GM10266 (cell line): ENCODE results near the gene GALNTL6.

Experiments used
- DNase-seq: peaks from one replicate; pipeline ENCODE4 v3.0.0; 2012; ENCODE audit errors: extremely low spot score
- TF ChIP-seq, protein P1 (sequence below): IDR thresholded peaks from 2 replicates; pipeline ENCODE4 v1.5.1; 2012; ENCODE audit warnings: mild to moderate bottlenecking, low read depth; ENCODE audit not compliant: control insufficient read depth, insufficient read depth; ENCODE audit errors: missing control alignments

Gene GALNTL6

DNA sequence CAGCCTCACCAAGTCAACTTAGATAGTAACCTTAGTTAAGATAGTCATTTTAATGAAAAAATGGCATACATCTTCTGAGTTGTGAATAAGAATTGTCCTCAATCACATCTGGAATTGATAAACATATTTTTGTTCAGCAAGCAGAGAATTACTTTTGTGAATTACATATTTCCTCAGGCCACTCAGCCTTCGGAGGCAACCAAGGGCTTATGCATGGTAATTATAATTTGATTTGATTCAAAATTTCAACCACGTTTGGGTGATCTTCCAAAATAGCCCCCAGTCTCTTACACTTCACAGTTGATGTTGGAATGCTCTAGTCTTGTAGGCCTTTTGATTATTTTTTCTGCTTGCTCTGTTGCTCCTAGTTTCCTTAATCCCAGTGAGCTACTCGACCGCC, 63.4 kb downstream of the GALNTL6 start:
- no peak for DNase-seq
- TF ChIP-seq, protein P1, sequence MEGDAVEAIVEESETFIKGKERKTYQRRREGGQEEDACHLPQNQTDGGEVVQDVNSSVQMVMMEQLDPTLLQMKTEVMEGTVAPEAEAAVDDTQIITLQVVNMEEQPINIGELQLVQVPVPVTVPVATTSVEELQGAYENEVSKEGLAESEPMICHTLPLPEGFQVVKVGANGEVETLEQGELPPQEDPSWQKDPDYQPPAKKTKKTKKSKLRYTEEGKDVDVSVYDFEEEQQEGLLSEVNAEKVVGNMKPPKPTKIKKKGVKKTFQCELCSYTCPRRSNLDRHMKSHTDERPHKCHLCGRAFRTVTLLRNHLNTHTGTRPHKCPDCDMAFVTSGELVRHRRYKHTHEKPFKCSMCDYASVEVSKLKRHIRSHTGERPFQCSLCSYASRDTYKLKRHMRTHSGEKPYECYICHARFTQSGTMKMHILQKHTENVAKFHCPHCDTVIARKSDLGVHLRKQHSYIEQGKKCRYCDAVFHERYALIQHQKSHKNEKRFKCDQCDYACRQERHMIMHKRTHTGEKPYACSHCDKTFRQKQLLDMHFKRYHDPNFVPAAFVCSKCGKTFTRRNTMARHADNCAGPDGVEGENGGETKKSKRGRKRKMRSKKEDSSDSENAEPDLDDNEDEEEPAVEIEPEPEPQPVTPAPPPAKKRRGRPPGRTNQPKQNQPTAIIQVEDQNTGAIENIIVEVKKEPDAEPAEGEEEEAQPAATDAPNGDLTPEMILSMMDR = no peak

DNA sequence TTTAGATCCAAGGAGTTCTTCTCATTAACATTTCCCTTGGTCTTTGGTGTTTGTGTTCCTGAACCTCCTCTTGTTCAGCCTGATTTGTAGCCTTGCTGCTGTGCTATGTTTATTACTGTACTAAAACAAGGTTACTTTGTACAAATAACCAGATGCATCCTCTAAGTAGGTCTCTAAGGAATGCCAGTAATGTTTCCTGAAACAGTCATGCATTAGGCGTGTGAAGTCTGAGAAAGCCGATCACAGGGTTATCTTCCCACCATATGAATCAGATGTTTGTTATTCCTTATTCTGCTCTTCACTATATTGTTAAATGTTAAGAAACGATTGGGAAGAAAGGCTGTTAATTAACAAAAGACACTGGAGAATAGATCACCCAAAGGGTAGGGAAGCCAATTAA, 66.9 kb downstream of the GALNTL6 start:
- DNase-seq = no peak
- TF ChIP-seq, protein P1 = no peak

DNA sequence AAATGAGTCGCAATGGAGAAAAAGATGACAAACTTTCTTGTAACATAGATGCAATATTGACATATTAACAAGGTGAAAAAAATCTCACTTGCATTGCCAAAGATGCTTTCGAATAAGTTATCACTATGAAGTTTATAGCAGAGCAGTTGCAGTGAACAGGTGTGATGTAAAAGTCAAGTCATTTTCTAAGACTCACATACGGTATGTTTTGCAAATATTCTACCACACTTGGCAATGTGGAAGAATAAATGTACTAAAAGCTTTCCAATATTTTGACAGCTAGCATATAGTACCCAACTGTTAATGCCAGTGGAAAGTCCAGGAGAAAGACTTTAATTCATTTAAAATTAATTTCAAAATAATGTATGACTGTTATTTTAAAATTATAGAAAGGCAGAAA, 76.5 kb downstream of the GALNTL6 start:
- no peak for DNase-seq
- TF ChIP-seq, protein P1 = no peak

DNA sequence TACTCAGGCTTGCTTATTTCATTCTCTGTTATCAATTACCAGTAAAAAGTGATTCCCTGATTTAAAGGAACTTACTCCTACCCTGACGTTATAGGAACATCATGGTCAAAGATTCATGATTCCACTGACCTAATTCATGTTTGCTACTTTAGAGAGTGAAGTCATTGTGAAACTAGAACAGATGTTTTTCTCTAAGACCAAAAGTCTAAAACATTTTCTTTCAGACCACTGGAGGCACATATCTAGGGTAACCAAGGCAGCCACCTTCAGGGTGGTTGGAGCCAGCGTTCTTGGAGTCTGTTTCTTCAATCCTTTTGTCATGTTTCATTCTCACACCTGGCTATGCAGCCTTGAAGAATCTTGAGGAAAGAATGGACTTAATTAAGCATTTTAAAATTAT, 77.8 kb downstream of the GALNTL6 start:
- TF ChIP-seq, protein P1 = no peak
- peak; percentile 3 for DNase-seq

DNA sequence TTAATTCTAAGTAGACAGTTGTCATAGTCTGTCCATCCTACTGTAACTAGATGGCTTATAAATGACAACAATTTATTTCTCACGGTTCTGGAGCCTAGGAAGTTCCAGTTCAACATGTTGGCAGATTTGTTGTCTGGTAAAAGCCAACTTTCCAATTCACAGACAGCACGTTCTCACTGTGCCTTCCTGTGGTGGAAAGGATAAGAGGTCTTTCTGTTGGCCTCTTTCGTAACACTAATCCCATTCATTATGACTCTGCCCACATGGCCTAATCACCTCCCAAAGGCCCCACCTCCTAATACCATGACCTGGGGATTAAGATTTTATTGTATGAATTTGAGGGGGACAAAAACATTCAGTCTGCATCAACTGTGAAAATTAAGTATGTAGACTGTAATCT, 83.2 kb downstream of the GALNTL6 start:
- TF ChIP-seq, protein P1 = no peak
- no peak for DNase-seq

DNA sequence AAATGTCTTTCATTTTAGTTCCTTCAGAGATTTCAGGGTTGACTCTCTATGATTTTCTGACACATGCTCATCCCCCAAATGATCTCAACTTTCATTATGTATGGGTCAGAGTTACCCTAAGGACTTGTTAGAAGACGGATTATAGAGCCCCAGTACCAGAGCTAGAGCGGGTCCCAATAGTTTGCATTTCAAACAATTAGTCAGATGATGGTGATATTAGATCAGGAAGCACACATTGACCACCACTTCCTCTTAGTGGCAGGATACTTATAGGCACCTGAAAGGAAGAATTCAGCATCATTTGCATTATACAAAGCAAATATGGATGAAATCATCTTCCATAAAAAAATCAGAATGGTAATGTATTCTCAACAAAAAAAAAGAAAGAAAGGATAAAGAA, 106.1 kb downstream of the GALNTL6 start:
- TF ChIP-seq, protein P1 = no peak
- no peak for DNase-seq

DNA sequence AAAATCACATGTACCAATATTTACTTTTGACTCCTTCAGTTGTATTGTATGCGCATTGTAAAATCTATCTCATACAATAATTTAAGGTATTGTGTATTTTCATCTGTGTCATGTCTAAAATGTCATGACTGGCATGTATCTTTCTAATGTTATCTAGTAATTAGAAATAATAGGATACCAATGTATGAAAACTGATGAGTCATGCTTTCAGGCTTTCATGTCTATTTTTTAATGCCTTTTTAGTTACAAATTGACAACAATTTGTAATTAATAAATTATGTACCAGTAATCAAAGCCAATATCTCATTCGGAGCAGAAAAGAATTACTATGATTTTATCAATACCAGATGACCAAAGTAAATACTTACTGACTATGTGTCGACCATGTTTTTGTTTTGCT, 107.7 kb downstream of the GALNTL6 start:
- no peak for DNase-seq
- TF ChIP-seq, protein P1 = no peak
